SK-N-SH (cell line): ENCODE results near the gene MAGI3. TPM values are rescaled to one million over a fixed set of nuclear protein-coding genes. Genes with fewer than 3 reads are reported as not detected.

Source experiments
- CTCF ChIA-PET: fragments of 300-600, 350-600 bp; formaldehyde crosslinking; extraction: SDS; loops from one replicate; lab custom pipeline; 2021; lab: Yijun Ruan, JAX
- POLR2A ChIA-PET: fragments of 350-600 bp; sonication (Branson Sonifier 250); formaldehyde crosslinking; extraction: SDS; loops from one replicate; lab custom pipeline; 2020; ENCODE audit warnings: antibody characterized with exemption, inconsistent platforms; lab: Yijun Ruan, JAX
- DNase-seq: peaks from one replicate; pipeline ENCODE4 v3.0.0; 2012
- H2AFZ ChIP-seq: fragments of 200-600 bp; sonication (generic); 2 replicates; pipeline ENCODE4 v1.8.1; 2016; ENCODE audit warnings: antibody characterized with exemption, mild to moderate bottlenecking, low read depth
- H3F3A ChIP-seq: fragments of 200-600 bp; sonication (generic); replicated peaks from 2 replicates; pipeline ENCODE3; 2016; ENCODE audit warnings: antibody characterized with exemption, mild to moderate bottlenecking; ENCODE audit not compliant: insufficient read depth
- H3K27ac ChIP-seq, 2 experiments: fragments of 200-500 bp in 1 of 2; fragments of 200-600 bp in 1 of 2; sonication (Bioruptor generic) in 1 of 2; sonication (generic), shearing (Covaris generic) in 1 of 2; 2 replicates each; pipeline versions ENCODE4 v1.5.1 to v1.6.1; 2014 to 2016; ENCODE audit warnings: low read depth in 2 of 2, inconsistent platforms in 1 of 2, low read length in 1 of 2, mild to moderate bottlenecking in 1 of 2, mixed read lengths in 1 of 2
- H3K27me3 ChIP-seq: fragments of 200-600 bp; sonication (generic), shearing (Covaris generic); 2 replicates; pipeline ENCODE4 v1.6.1; 2016; ENCODE audit warnings: mixed run types; ENCODE audit not compliant: insufficient read depth
- H3K36me3 ChIP-seq, 2 experiments: fragments of 200-500 bp in 1 of 2; fragments of 200-600 bp in 1 of 2; sonication (Bioruptor generic) in 1 of 2; sonication (generic) in 1 of 2; replicated peaks in 1 of 2; 2 replicates each; pipeline versions ENCODE3 to v1.5.1; 2014 to 2016; ENCODE audit warnings: low read length in 1 of 2, mild to moderate bottlenecking in 1 of 2; ENCODE audit not compliant: insufficient read depth in 2 of 2, control insufficient read depth in 1 of 2
- H3K4me1 ChIP-seq, 2 experiments: fragments of 200-500 bp in 1 of 2; fragments of 200-600 bp in 1 of 2; sonication (Bioruptor generic) in 1 of 2; sonication (generic), shearing (Covaris generic) in 1 of 2; 2 replicates each; pipeline versions ENCODE4 v1.5.1 to v1.6.1; 2014 to 2016; ENCODE audit warnings: low read depth in 1 of 2, low read length in 1 of 2, mixed run types in 1 of 2; ENCODE audit not compliant: insufficient read depth in 2 of 2, control insufficient read depth in 1 of 2
- H3K4me2 ChIP-seq: fragments of 200-600 bp; sonication (generic), shearing (Covaris generic); 2 replicates; pipeline ENCODE4 v1.6.1; 2017; ENCODE audit warnings: mixed run types
- H3K4me3 ChIP-seq, 2 experiments: fragments of 200-500 bp in 1 of 2; fragments of 200-600 bp in 1 of 2; sonication (Bioruptor generic) in 1 of 2; sonication (generic), shearing (Covaris generic) in 1 of 2; 2 replicates each; pipeline versions ENCODE4 v1.5.1 to v1.8.1; 2014 to 2016; ENCODE audit warnings: low read depth in 2 of 2, inconsistent platforms in 1 of 2, low read length in 1 of 2, mild to moderate bottlenecking in 1 of 2, mixed read lengths in 1 of 2, moderate library complexity in 1 of 2
- H3K79me2 ChIP-seq: fragments of 200-600 bp; sonication (generic); 2 replicates; pipeline ENCODE4 v1.8.1; 2017; ENCODE audit warnings: mild to moderate bottlenecking; ENCODE audit not compliant: insufficient read depth
- H3K9ac ChIP-seq: fragments of 200-600 bp; sonication (generic); 2 replicates; pipeline ENCODE4 v1.6.1; 2017; ENCODE audit warnings: mixed run types
- H3K9me2 ChIP-seq: fragments of 200-600 bp; sonication (generic); 2 replicates; pipeline ENCODE4 v1.6.1; 2017; ENCODE audit warnings: mixed run types
- H3K9me3 ChIP-seq: fragments of 200-600 bp; sonication (generic); 2 replicates; pipeline ENCODE4 v1.6.1; 2017; ENCODE audit warnings: mixed run types, mild to moderate bottlenecking, moderate library complexity
- H4K20me1 ChIP-seq: fragments of 200-600 bp; sonication (generic); 2 replicates; pipeline ENCODE4 v1.6.1; 2017; ENCODE audit warnings: mild to moderate bottlenecking, mixed run types; ENCODE audit not compliant: insufficient read depth
- ELF1 ChIP-seq: IDR thresholded peaks from 2 replicates; pipeline ENCODE4 v1.4.0; 2012
- EP300 ChIP-seq, 2 experiments: IDR thresholded peaks; 2 replicates each; pipeline versions ENCODE4 v1.4.0 to v1.6.1; 2012; ENCODE audit warnings: borderline replicate concordance in 1 of 2, low read depth in 1 of 2, low read length in 1 of 2
- EZH2phosphoT487 ChIP-seq: fragments of 200-600 bp; sonication (generic); IDR thresholded peaks from 2 replicates; pipeline ENCODE4 v1.6.1; 2017; ENCODE audit warnings: low read depth, mixed run types, mild to moderate bottlenecking, antibody characterized with exemption, moderate library complexity, borderline replicate concordance
- FOXJ3 ChIP-seq: sonication (generic); formaldehyde crosslinking; IDR thresholded peaks from 2 replicates; pipeline ENCODE4 v1.5.1; 2020; ENCODE audit warnings: mild to moderate bottlenecking, missing genetic modification reagents
- FOXM1 ChIP-seq: IDR thresholded peaks from 2 replicates; pipeline ENCODE4 v1.4.0; 2012; ENCODE audit warnings: low read depth, mild to moderate bottlenecking
- GABPA ChIP-seq: IDR thresholded peaks from 2 replicates; pipeline ENCODE4 v1.4.0; 2012; ENCODE audit warnings: low read depth, mild to moderate bottlenecking
- GATA2 ChIP-seq: sonication (generic); formaldehyde crosslinking; IDR thresholded peaks from 2 replicates; pipeline ENCODE4 v1.5.0; 2020; ENCODE audit warnings: mild to moderate bottlenecking, missing genetic modification reagents
- IRF3 ChIP-seq: fragments of 150-350 bp; IDR thresholded peaks from 2 replicates; pipeline ENCODE4 v1.6.1; 2016; ENCODE audit warnings: mild to moderate bottlenecking, low read depth, low read length
- MEF2A ChIP-seq: IDR thresholded peaks from 2 replicates; pipeline ENCODE4 v1.4.0; 2012; ENCODE audit warnings: low read depth, borderline replicate concordance
- MXI1 ChIP-seq: IDR thresholded peaks from 2 replicates; pipeline ENCODE4 v1.6.1; 2012; ENCODE audit warnings: mild to moderate bottlenecking, low read depth, low read length, improper control_type of control experiment
- RAD21 ChIP-seq: IDR thresholded peaks from 2 replicates; pipeline ENCODE4 v1.6.1; 2012; ENCODE audit warnings: mild to moderate bottlenecking, low read length
- RCOR1 ChIP-seq: fragments of 150-350 bp; IDR thresholded peaks from 2 replicates; pipeline ENCODE4 v1.6.1; 2017; ENCODE audit warnings: antibody characterized with exemption, low read length
- RFX5 ChIP-seq: IDR thresholded peaks from 2 replicates; pipeline ENCODE4 v1.6.1; 2012; ENCODE audit warnings: mild to moderate bottlenecking, improper control_type of control experiment, low read length
- RXRA ChIP-seq: IDR thresholded peaks from 2 replicates; pipeline ENCODE4 v1.4.0; 2012; ENCODE audit warnings: low read depth, mild to moderate bottlenecking, borderline replicate concordance
- SIN3A ChIP-seq: IDR thresholded peaks from 2 replicates; pipeline ENCODE4 v1.6.1; 2012; ENCODE audit warnings: low read depth, mild to moderate bottlenecking, low read length, moderate library complexity, borderline replicate concordance
- TAF1 ChIP-seq: IDR thresholded peaks from 2 replicates; pipeline ENCODE4 v1.6.1; 2012; ENCODE audit warnings: low read depth, mild to moderate bottlenecking, low read length, moderate library complexity, borderline replicate concordance
- TCF12 ChIP-seq: IDR thresholded peaks from 2 replicates; pipeline ENCODE4 v1.4.0; 2012
- USF2 ChIP-seq: fragments of 150-350 bp; IDR thresholded peaks from 2 replicates; pipeline ENCODE4 v1.6.1; 2017; ENCODE audit warnings: antibody characterized with exemption, low read length, low read depth, borderline replicate concordance
- ZBTB33 ChIP-seq: IDR thresholded peaks from 2 replicates; pipeline ENCODE4 v1.4.0; 2012; ENCODE audit warnings: low read depth, borderline replicate concordance
- WGBS: methylation state at CpG from one replicate; pipeline ENCODE4 v1.1.6; 2017; ENCODE audit warnings: low lambda C conversion rate; 5-methylcytosine and 5-hydroxymethylcytosine counted together
- polyA plus RNA-seq, 3 experiments: library from polyadenylated mRNA; depleted of rRNA; stranded (reverse); fragments of >200 nt; gene quantifications; 2 replicates each; pipeline ENCODE4 v1.2.3, GENCODE V29; 2012
- TF ChIP-seq, protein P1 (sequence below): IDR thresholded peaks from 2 replicates; pipeline ENCODE4 v1.4.0; 2012; ENCODE audit warnings: low read depth

MAGI3 gene
- polyA plus RNA-seq, 1 of the 3 experiments (the other 2 are of a cell fraction), result 2.9 TPM

- no peaks in the 10 kb centered on the region for H3K9me3 ChIP-seq
- no peak overlapping the region for H3K9ac ChIP-seq
- CTCF ChIA-PET, result interaction anchor here (0.6 to 3.7 kb wide), 14 partner anchors 12 to 271 kb away, joined by 3 to 28 read pairs (median 4); no protein-coding TSS in a partner anchor
- H2AFZ ChIP-seq, result peak overlapping the region; percentile 95
- no peak for DNase-seq
- TF ChIP-seq IRF3 (no peak), RCOR1 (peak; percentile 44; the same call in 1 of the 2 replicates)
- peak overlapping the region in 1 of 2 experiments; percentile 67; a peak in 2 of 4 replicates for H3K4me3 ChIP-seq
- peak overlapping the region; percentile 80 for H3K4me2 ChIP-seq
- no peaks in the 10 kb centered on the region for H3K27me3 ChIP-seq
- peaks cover 27% of the 10 kb centered on the region for H3K79me2 ChIP-seq
- POLR2A ChIA-PET, result interaction anchor here (0.9 to 2.9 kb wide), 13 partner anchors 11 to 371 kb away, joined by 3 to 61 read pairs (median 5); partner anchors contain the start of genes LRIG2 and PHTF1
- H3K27ac ChIP-seq, result peak overlapping the region; percentile 57 to 100; a peak in 3 of 4 replicates
- WGBS, result 88% methylated on average over 1 of the region's 1 CpG
- H3K9me2 ChIP-seq, result no peaks in the 10 kb centered on the region
- H4K20me1 ChIP-seq, result peaks cover 11% of the 10 kb centered on the region
- H3K4me1 ChIP-seq, result peaks cover 0 to 6% of the 10 kb centered on the region in 2 experiments; a peak in 2 of 4 replicates
- peaks cover 8% of the 10 kb centered on the region for H3F3A ChIP-seq
- no peaks in the 10 kb centered on the region for H3K36me3 ChIP-seq
These were observed 2.2 kb upstream of the MAGI3 start for GRCh38 chr1:113388017-113388620.

GRCh38 chr1:113388621-113389358 lies 1.5 kb upstream of the MAGI3 start:
- peak overlapping the region; percentile 95 for H2AFZ ChIP-seq
- DNase-seq, result peak; percentile 81
- no peaks in the 10 kb centered on the region for H3K36me3 ChIP-seq
- ChIA-PET CTCF (interaction anchor here (0.6 to 3.7 kb wide), 18 partner anchors 12 to 316 kb away, joined by 3 to 28 read pairs (median 3); partner anchors contain the start of gene LRIG2), POLR2A (interaction anchor here (0.6 to 2.9 kb wide), 17 partner anchors 10 to 370 kb away, joined by 3 to 61 read pairs (median 4); partner anchors contain the start of genes LRIG2 and PHTF1)
- 2% methylated on average over 8 of the region's 8 CpGs for WGBS
- H3K79me2 ChIP-seq, result peaks cover 34% of the 10 kb centered on the region
- H3K4me3 ChIP-seq, result peak overlapping the region; percentile 67 to 87
- H3K27me3 ChIP-seq, result no peaks in the 10 kb centered on the region
- no peaks in the 10 kb centered on the region for H3K9me2 ChIP-seq
- peaks cover 0 to 6% of the 10 kb centered on the region in 2 experiments; a peak in 2 of 4 replicates for H3K4me1 ChIP-seq
- H3F3A ChIP-seq, result peaks cover 8% of the 10 kb centered on the region
- H4K20me1 ChIP-seq, result peaks cover 11% of the 10 kb centered on the region
- H3K9me3 ChIP-seq, result no peaks in the 10 kb centered on the region
- H3K27ac ChIP-seq, result peak overlapping the region; percentile 57 to 100; a peak in 3 of 4 replicates
- H3K4me2 ChIP-seq, result peak overlapping the region; percentile 80
- H3K9ac ChIP-seq, result peak overlapping the region; percentile 39; the same call in 1 of the 2 replicates
- TF ChIP-seq SIN3A, result peak; percentile 59; the same call in 1 of the 2 replicates
- TF ChIP-seq GATA2 (CRISPR knock-in tag), result peak; percentile 86
- peak in 1 of 2 experiments; percentile 80; a peak in 2 of 4 replicates for TF ChIP-seq EP300 (IDR thresholded peaks at IDR 0.05; ENCODE audit: borderline replicate concordance in 1 of 2, low read depth in 1 of 2, low read length in 1 of 2)
- TF ChIP-seq ELF1, result no peak
- no peak for TF ChIP-seq FOXM1
- TF ChIP-seq, protein P1, sequence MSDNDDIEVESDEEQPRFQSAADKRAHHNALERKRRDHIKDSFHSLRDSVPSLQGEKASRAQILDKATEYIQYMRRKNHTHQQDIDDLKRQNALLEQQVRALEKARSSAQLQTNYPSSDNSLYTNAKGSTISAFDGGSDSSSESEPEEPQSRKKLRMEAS, result no peak
- TF ChIP-seq RCOR1, result peak; percentile 30; the same call in 1 of the 2 replicates
- no peak; the same call in 1 of the 2 replicates for TF ChIP-seq RFX5
- TF ChIP-seq FOXJ3 (CRISPR knock-in tag), result peak; percentile 34; the same call in 1 of the 2 replicates
- TF ChIP-seq TCF12, result peak; percentile 39; the same call in 1 of the 2 replicates
- TF ChIP-seq GABPA, result no peak
- TF ChIP-seq EZH2phosphoT487, result no peak
- TF ChIP-seq TAF1, result no peak
- TF ChIP-seq RAD21, result peak; percentile 65
- TF ChIP-seq USF2, result no peak
- no peak for TF ChIP-seq RXRA
- TF ChIP-seq ZBTB33, result no peak
- no peak for TF ChIP-seq MEF2A
- peak; percentile 72; the same call in 1 of the 2 replicates for TF ChIP-seq MXI1
